NCI-H460 (cell line): Measurements from ENCODE around the gene LYRM4. TPM values are rescaled to one million over a fixed set of nuclear protein-coding genes. Genes with fewer than 3 reads are reported as not detected.

Source experiments
- DNase-seq: peaks from one replicate; pipeline ENCODE4 v3.0.0-alpha.2; 2016; ENCODE audit warnings: low read depth; ENCODE audit errors: extremely low read depth
- polyA plus RNA-seq: library from polyadenylated mRNA; depleted of rRNA; stranded (reverse); fragments of >200 nt; gene quantifications from 2 replicates; pipeline ENCODE4 v1.2.3, GENCODE V29; 2014; cell fraction: nucleus; rRNA removed
- total RNA-seq: library from RNA; depleted of rRNA; stranded (reverse); fragments of >200 nt; shearing (Covaris generic); gene quantifications from 2 replicates; pipeline ENCODE4 v1.2.3, GENCODE V29; 2014; rRNA removed

Gene LYRM4
- 31.6 and 39.5 TPM in 2 replicates for total RNA-seq
- 7.4 and 9.7 TPM in 2 replicates for polyA plus RNA-seq

DNA sequence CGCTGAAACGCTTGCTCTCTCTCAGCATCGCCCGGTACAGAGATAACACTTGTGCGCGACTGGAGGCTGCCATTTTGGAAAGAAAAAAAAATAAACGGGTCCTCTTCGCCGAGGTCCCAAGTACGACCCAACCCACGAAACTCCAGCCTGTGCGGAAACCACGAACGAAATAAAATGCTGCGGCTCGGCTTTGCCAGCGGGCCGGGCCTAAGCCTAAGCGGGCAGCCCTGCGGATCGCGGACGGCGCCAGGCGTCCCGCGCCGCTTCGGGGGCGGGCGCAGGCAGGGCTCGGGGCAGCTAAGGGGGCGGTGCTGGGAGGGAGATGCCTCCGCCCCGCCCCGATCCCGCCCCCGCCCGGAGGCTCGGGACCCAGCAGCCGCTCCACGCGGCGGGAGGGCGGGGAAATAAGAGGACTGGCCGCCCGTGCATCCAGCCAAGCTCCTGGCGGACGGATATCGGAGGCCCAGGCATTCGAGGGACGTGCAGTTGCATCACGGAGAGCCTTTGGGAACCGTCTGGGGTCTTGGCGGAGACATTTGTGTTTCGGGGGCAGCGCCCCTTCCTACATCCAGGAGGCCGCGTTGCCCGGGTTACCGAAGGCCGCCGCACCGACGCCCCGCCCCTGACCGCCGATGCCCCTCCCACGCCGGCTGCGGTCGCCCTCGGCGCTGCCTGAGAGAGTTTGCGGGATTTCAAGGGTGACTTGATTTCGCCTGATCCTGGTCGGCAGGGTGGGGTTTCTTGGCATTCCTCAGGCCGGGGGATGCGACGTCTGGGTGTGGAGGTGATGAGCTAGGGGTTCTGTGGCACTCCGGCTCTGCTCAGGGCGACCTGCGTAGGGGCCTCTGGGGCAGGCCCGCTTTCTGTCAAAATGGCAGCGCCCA, at the start of gene LYRM4, which contains the start of gene FARS2:
Gene LYRM4 (minus strand): TSS at position 290 of the 884 bp plus-strand sequence. CDS start 217 bp downstream, at position 73.
Gene FARS2 (plus strand): TSS at position 853 of the 884 bp plus-strand sequence.
- DNase-seq: peak; percentile 78

DNA sequence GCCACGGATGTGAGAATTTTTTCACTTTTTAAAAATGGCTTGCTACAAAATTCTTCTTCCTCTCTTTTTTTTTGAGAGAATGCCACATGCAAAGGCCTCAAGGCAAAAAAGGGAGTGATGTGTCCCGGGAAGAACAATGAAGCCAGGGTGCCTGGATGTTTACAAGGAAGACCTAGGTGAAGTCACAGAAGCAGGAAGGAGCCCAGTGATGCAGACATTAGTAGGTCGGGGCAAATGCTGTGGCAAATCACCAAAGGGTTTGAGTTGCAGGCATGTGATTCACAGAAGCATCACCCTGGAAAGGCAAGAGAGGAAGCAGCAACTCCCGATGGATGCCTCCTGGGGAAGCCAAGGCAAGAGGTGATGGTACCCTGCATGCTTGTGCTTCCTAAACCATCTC, 47.3 kb upstream of the LYRM4 start:
- no peak for DNase-seq

DNA sequence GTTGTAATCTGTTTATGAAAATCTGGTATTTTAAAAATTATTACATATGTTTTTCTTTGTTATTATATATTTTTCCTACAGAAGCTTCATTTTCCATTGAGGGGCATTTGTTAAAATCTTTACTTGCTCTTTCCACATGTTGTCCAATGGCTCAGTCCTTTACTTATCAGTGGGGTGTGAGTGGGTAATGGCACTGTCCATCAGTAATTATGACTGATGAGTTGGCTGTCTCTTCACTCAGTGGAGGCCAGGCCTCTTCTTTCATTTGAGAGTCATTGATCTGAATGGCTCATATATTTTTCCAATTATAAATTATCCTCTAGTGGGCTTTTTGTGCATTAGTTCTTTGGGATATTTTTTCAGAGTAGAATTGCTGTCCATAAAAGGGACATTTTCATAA, 46.3 kb upstream of the LYRM4 start:
- no peak for DNase-seq

DNA sequence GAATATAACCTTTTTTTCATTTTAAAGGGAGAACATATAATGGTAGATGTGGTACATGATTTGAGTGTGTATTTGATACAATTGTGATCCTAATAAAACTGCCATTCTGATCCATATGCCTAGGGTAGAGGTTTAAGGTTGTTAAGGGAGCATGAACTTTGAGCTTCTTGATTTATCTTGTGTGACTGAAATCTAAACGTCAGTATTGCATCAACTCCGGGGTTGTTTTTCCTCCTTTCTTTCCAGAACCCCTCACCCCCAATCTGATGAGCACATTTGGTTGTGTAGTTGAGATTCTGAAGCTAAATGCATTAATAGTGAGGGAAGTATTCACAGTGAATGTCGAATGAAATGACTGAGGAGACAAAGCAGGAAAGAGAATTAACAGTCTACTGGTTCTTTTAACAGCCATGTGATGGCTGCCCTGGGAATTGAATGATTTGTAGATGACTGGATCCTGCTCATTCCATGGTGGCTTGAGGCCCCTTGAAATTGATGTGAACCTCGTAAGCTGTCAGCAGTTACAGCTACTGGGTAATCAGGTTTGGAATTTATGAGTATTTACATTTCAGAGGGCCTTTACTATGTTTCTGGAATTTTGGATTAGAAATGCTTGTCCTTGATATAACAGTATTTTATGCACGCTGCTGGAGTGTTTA, 45.3 kb upstream of the LYRM4 start:
- DNase-seq: no peak

DNA sequence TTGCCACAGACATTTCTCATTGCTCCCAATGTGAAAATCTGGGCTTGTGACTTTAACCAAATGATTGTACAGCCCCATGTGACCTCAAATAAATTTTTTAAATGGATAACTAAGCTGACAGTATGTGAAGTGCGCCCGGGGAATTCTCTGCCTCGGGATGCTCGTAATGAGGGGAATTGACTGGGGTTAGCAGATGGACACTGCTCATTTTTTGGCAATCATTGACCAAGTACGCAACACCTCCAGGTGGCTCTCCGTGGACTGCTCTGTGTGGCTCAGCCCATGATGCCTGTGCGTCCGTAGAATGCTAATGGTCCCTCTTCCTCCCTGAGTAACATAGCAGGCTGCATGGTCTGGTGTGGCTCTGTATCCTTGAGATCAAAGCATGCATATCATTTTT, 42.9 kb upstream of the LYRM4 start:
- no peak for DNase-seq

DNA sequence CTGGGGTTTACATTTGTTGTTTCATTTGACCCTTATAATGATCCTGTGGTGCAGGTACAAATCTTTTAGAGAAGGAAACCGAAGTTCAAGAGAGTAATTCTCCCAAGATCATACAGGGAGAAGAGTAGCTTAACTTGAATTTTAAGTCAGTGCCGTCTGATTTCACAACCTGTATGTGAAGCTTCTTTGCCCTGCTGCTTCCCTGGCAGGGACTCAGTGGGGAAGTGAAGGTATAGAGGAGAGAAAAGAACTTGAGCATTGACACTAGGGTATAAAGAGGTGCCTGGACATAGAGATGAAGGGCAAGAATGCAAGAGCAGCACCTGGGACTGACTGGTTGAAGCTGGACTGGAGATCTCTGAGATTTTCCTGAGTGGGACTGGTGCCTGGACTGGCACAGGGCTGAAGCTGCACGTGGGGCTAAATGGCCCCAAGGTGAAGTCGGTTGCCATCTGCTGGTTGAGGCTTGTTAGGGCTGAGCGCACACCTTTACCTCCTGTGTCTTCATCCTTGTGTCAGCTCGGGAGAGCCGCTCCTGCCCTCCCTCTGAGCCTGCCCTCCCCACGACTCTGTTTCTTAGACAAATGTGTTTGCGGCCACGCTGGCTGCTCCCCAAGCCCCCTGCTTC, 42.4 kb upstream of the LYRM4 start:
- DNase-seq: peak; percentile 30

DNA sequence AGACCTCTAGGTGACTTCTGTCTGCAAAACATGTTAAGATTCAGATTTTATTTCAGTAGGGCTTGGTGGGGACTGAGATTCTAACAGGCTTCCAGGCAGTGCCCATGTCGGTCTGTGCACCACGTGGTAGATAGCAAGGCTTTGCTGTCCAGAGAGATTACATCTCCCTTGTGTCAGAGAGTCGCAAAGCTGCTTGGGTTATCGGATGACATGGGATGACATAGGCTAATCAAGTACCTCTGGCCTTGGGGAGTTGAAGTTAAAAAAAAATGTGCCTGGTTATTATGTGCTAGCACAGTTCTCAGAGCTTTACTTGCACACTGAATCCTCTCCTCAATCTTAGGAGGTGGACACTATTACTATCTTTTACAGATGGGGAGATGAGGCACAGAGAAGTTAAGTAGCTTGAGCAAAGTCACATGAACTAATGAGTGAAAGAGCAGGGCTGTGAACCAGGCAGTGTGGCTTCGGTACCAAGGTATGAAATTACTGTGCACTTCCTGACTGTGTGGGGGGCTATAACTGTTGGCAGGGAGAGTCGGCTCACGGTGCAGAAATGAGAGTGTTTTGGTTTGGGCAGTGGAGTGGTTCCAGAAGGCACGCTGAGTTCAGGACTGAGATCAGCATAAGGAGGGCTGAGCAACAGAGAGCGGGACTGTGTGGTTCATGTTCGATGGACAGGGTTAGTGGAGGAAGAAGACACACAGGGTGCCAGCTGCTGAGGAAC, 41.6 kb upstream of the LYRM4 start:
- no peak for DNase-seq

DNA sequence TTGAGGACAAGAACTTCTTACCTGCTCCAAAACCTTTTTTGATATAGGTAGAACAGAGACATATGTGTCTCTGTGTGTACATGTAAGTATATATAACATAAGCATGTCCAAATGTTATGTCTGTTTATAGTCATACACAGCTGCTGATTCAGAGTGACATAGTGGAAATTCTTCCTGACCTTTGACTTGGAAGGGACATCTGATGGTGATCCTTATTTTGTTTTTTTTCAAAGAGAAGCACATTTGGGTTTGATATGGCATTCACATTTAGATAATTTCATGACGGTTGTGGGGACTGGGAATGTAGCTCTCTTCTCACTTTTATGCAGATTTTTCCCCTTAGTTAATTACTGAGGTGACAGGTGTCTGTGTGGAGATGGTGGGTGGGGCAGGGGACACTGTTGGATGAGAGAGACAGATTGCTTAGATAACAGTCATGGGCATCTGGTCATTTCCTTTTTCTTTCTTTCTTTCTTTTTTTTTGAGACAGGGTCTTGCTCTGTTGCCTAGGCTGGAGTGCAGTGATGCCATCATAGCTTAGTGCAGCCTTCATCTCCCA, 39.5 kb upstream of the LYRM4 start:
- peak; percentile 8 for DNase-seq

DNA sequence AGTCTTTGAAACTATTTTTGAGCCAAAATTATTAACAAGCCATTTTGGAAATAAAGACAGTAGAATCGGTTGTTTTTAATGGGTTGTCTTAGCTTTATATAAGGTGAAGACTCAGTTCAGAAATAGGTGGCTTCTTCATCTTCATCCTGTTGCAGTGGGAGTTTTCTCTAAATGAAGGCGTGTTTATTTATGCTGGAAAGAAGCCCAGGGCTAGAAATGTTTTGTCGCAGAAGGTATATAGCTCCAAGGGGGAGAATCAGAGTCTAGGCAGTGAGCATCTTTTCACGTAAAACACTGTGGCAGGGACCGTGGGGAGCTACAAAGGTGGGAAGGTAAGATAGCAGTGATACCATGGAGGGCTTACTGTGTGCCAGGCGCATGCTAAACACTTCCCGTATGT, 34.9 kb upstream of the LYRM4 start:
- no peak for DNase-seq

DNA sequence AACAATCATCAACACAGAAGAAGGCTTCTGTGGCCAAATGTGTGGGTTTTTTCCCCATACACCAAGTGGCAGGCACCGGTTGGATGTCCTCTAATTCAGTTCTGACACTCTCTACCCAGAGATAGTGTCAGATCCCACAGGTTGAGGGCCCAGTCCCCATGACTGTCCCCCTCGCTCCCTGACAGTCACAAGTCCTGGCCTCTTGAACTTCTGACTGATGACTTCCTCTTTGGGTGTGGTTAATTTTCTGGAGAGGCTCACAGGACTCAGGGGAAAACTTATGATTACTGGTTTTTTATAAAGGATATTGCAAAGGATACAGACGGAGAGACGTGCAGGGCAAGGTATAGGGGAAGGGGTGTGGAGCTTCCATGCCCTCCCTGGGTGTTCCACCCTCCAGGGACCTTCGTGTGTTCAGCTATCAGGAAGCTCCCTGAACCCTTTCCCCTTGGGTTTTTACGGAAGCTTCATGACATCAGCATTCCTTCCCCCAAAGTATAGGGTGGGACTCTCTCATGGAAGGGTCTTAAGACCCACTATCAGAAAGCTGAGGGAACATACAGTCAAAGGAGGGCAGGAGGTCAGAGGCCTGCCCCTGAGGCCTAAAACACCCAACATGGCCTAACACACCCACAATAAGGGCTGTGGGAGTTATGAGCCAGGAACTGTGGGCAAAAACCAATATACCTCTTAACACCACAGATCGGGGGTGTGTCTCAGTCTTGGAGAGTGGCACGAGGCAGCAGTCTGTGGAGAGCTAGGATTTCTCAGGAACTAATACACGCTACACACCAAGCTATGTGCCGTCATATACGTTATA, 33.9 kb upstream of the LYRM4 start:
- no peak for DNase-seq

DNA sequence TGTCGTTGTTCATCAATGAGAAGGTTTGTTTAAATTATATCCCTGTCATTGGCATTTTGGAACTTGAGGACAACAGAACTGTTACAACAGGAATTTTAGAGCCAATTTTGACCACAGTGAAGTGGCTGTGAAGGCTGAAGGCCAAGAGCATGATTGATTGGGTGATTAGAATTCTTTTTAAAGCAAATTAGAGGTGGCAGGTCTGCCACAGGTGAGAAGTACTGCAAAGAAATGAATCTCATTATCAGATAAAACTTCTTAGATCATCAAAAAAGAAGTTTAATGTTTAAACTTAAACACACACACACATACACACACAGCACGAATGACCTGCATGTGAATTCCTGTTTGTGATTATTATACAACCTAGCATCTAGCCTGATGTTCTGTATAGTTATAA, 32.9 kb upstream of the LYRM4 start:
- no peak for DNase-seq

DNA sequence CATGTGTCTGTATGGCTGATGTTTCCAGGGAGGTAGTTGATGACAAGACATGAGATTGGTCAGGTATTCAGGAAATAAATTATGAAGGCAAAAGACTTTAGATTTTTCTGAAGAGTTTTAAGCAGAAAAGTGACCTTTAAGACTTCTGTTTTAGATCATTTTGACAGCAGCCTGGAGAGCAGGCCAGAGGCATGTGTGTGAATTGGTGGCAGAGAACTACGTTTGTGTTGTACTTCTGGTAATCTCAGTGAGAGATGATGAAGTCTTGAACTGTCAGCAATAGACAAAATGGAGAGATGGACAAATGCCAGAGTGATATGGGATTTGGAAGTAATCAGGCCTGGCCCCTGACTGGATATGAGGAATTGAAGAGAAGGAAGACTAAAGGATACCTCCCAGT, 31.4 kb upstream of the LYRM4 start:
- DNase-seq: no peak

DNA sequence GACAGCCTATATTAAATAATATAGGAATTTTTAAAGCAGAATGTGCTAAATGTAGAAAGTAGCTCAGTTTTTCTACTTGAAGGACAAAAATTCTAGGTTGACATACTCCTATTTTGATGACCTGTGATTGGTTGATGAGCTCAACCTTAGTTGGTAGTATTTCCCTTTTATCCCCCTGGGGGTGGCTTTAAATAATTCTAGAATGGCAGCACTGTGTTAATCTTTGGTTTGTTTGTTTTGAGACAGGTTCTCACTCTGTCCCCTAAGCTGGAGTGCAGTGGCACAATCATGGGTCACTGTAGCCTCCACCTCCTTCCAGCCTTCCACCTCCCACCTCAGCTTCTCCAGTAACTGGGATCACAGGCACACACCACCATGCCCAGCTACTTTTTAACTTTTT, 29.8 kb upstream of the LYRM4 start:
- DNase-seq: no peak

DNA sequence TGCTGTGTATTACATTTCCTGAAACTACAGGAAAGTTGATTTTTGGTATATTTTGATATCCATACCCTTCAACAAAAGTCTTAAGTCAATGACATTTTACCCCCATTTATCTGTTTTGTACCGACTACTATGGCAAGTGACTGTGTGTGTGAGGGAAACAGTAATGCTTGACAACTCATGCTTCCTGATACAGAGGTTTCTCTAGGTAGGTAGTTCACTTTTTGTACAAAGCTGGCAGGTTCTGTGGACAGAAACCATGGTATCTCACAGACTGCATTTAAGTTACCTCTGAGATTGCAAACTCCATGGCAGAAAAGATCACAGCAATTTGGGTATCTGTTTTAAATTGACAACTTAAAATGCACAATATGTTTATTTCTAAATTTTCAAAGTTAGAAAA, 29.3 kb upstream of the LYRM4 start:
- DNase-seq: no peak

DNA sequence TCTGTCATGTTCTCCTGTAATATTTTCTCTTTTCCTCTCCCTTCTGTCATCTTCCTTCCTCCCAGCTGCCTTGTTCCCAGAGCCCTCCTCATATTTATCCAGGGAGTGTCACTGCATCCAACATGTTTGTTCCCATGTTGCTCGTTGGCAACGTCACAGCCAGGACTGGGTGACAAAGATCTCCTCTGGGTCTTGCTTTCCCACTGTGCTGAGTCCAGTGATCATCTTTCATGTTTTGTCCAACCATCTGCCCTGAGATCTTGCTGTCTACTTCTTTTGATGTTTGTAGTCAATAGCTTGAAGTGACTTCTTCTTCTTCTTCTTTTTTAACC, 27.2 kb upstream of the LYRM4 start:
- no peak for DNase-seq

DNA sequence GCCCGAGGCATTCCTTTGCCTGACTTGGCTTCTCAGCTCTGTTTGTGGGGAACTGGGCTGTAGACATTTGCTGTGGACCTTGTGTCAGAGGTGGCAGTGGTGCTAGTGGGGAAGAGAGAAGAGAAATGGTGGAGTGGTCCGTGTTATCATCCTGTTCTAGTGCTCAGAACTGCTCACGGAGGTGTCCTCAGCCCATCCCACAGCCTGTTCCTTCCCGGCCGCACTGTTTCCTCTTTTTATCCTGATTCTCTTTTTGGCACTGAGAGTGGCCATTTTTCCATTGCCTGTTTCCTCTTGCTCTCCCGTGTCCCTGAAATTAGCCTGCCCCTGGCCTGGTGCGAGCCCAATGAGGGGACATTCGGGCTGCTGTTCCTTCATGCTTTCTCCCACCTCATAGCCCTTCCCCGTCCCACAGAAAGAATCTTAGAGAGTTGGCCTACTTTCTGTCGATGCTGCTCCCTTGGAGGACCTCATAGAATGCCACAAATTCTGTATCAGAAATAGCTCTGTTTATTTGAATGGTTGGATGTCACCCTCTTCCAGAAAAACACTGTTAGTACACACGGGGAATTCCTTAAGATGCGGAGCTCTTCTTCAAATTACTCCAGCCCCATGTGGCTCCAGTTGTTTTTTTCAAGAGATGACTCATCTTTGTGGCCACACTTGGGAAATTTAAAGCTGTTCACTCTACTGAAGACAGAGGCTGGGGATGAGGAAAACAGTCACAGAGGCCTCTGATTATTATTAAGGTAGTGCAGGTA, 26.6 kb upstream of the LYRM4 start:
- DNase-seq: no peak

DNA sequence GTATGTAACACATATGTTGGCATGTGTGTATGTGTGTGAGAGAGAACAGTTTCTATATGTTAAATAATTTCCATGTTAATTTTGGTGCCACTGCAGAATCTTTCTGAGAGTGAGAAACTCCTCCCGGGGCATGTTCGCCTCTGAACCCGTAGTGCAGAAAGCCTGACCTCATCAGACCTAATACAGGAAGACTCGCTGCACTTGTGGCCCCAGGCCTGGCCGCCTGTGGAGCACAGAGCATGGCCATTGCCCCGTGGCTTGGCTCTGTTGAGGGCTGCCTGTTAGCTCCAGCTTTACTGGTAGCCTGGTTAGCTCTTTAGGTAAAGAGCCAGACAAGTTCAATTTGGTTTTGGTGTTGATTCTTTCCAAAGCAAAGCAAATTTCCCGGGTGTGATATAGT, 26.0 kb upstream of the LYRM4 start:
- no peak for DNase-seq

DNA sequence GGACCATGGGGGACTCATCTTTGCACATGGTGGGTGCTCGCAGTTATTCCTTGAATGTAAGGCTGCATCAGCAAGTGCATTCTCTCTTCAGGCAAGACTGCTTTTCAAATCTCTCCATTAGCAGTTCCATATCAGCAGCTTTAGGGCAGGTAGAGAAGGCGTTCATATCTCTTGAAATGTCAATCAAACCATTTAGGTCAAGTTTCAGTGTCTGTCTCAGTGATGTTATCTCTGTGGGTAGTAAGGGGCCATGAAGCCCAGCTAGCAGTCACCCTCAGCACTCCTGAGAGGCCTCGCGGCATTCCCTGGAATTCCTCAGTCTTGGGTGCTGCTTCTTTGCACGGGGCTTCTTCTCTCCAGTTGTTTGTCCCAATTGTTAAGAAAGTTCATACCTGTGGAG, 24.8 kb upstream of the LYRM4 start:
- no peak for DNase-seq

DNA sequence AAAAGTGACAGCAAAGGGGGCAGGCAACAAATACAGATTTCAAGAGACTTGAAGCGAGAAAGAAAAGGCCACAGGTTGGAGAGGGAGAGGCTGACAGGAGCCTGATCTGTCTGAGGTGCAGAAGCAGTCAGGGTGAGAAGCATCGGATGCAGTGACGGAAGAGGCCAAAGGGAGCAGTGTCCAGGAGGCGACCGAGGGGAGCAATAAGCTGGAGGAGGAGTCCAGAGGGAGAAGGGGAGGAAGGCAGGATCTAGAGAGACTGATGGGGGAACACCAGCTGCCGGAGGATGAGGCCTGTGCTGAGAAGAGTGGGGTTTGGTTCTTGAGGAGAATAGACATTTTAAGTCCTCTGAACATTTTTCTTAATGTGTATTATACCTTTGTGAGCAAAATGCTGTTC, 24.3 kb upstream of the LYRM4 start:
- DNase-seq: no peak
